ENCODE results near the gene GNG7.
"Not testable (repeated sequence)": the region's sequence is repeated elsewhere in the genome, so short reads cannot be mapped to it uniquely, and the experiment has no call there.

The GNG7 gene

GRCh38 chr19:2683430-2684003 lies 19.0 kb downstream of the GNG7 start:
- no peak overlapping the region for H3K4me3 ChIP-seq (ENCODE audit: low read depth, low read length)

GRCh38 chr19:2680808-2681207 lies 21.7 kb downstream of the GNG7 start:
- H3K4me3 ChIP-seq (ENCODE audit: low read depth, low read length), result no peak overlapping the region
- DNase-seq (ENCODE audit: low read depth), result no peak

More at GRCh38 chr19:2683430-2684003, 19.0 kb downstream of the GNG7 start:
- no peak for DNase-seq (ENCODE audit: low read depth)

GRCh38 chr19:2679439-2679838 lies 23.1 kb downstream of the GNG7 start:
- no peak for DNase-seq (ENCODE audit: low read depth)
- no peak overlapping the region for H3K4me3 ChIP-seq (ENCODE audit: low read depth, low read length)

- not testable (repeated sequence) for H3K4me3 ChIP-seq (ENCODE audit: low read depth, low read length); DNase-seq (ENCODE audit: low read depth)
These were observed 23.5 kb downstream of the GNG7 start for GRCh38 chr19:2678948-2679347.

- no peak for DNase-seq (ENCODE audit: low read depth)
- no peak overlapping the region for H3K4me3 ChIP-seq (ENCODE audit: low read depth, low read length)
These were observed 24.3 kb downstream of the GNG7 start for GRCh38 chr19:2678044-2678671.

- no peak for DNase-seq (ENCODE audit: low read depth)
- H3K4me3 ChIP-seq (ENCODE audit: low read depth, low read length), result no peak overlapping the region
These were observed 25.7 kb downstream of the GNG7 start for GRCh38 chr19:2676823-2677222.

- no peak overlapping the region for H3K4me3 ChIP-seq (ENCODE audit: low read depth, low read length)
- DNase-seq (ENCODE audit: low read depth), result no peak
These were observed 26.6 kb downstream of the GNG7 start for GRCh38 chr19:2675892-2676291.

- no peak for DNase-seq (ENCODE audit: low read depth)
These were observed 32.3 kb downstream of the GNG7 start for GRCh38 chr19:2670217-2670616.

GRCh38 chr19:2668175-2668763 lies 34.2 kb downstream of the GNG7 start:
- no peak overlapping the region for H3K4me3 ChIP-seq (ENCODE audit: low read depth, low read length)
- DNase-seq (ENCODE audit: low read depth), result no peak

More at GRCh38 chr19:2670217-2670616, 32.3 kb downstream of the GNG7 start:
- no peak overlapping the region for H3K4me3 ChIP-seq (ENCODE audit: low read depth, low read length)

GRCh38 chr19:2667349-2667748 lies 35.1 kb downstream of the GNG7 start:
- not testable (repeated sequence) for DNase-seq (ENCODE audit: low read depth); H3K4me3 ChIP-seq (ENCODE audit: low read depth, low read length)

- no peak overlapping the region for H3K4me3 ChIP-seq (ENCODE audit: low read depth, low read length)
- DNase-seq (ENCODE audit: low read depth), result no peak
These were observed 36.0 kb downstream of the GNG7 start for GRCh38 chr19:2666344-2666994.

- H3K4me3 ChIP-seq (ENCODE audit: low read depth, low read length), result no peak overlapping the region
- DNase-seq (ENCODE audit: low read depth), result no peak
These were observed 37.4 kb downstream of the GNG7 start for GRCh38 chr19:2665103-2665502.

GRCh38 chr19:2663920-2664571 lies 38.4 kb downstream of the GNG7 start:
- DNase-seq (ENCODE audit: low read depth), result no peak
- no peak overlapping the region for H3K4me3 ChIP-seq (ENCODE audit: low read depth, low read length)

GRCh38 chr19:2661615-2662014 lies 40.9 kb downstream of the GNG7 start:
- no peak overlapping the region for H3K4me3 ChIP-seq (ENCODE audit: low read depth, low read length)
- no peak for DNase-seq (ENCODE audit: low read depth)

GRCh38 chr19:2659856-2660432 lies 42.5 kb downstream of the GNG7 start:
- DNase-seq (ENCODE audit: low read depth), result no peak
- no peak overlapping the region for H3K4me3 ChIP-seq (ENCODE audit: low read depth, low read length)

GRCh38 chr19:2656533-2656932 lies 46.0 kb downstream of the GNG7 start:
- no peak overlapping the region for H3K4me3 ChIP-seq (ENCODE audit: low read depth, low read length)
- no peak for DNase-seq (ENCODE audit: low read depth)

GRCh38 chr19:2653710-2654707 lies 48.5 kb downstream of the GNG7 start:
- no peak for DNase-seq (ENCODE audit: low read depth)
- H3K4me3 ChIP-seq (ENCODE audit: low read depth, low read length), result no peak overlapping the region

- no peak overlapping the region for H3K4me3 ChIP-seq (ENCODE audit: low read depth, low read length)
- no peak for DNase-seq (ENCODE audit: low read depth)
These were observed 49.3 kb downstream of the GNG7 start for GRCh38 chr19:2653218-2653617.

All from skeletal muscle cell (primary cell).